Stimulated activated CD4-positive, alpha-beta T cell treated with anti-CD3 and anti-CD28 coated beads, Interleukin-2, amount 100 ng/mL, for 24 hours (primary cell): ENCODE measurements around the gene LYG2.
"Not testable (repeated sequence)": the region's sequence is repeated elsewhere in the genome, so short reads cannot be mapped to it uniquely, and the experiment has no call there.

Experiments
- DNase-seq, 2 donors: peaks; one replicate each; pipeline ENCODE4 v3.0.0-alpha.2; 2020

The LYG2 gene

GRCh38 chr2:99255491-99256318 is at the start of gene LYG2:
LYG2 (minus strand) TSS chr2:99255666; CDS start chr2:99254260, 1,406 bp downstream.
- DNase-seq, result no peak

- DNase-seq, result not testable (repeated sequence)
These were observed 45.6 kb upstream of the LYG2 start, which contains the start of gene LYG1 for GRCh38 chr2:99301097-99301496. LYG1 (minus strand) TSS chr2:99301197; CDS start chr2:99295670, 5,527 bp downstream.

GRCh38 chr2:99299580-99299979 is 44.1 kb upstream of the LYG2 start:
- DNase-seq, result no peak

GRCh38 chr2:99297994-99298393 is 42.5 kb upstream of the LYG2 start:
- no peak for DNase-seq

GRCh38 chr2:99285526-99285925 is 30.1 kb upstream of the LYG2 start:
- no peak for DNase-seq

GRCh38 chr2:99279969-99280695 is 24.7 kb upstream of the LYG2 start:
- DNase-seq, result no peak

GRCh38 chr2:99278793-99279291 is 23.4 kb upstream of the LYG2 start:
- DNase-seq, result no peak

GRCh38 chr2:99278195-99278765 is 22.8 kb upstream of the LYG2 start:
- DNase-seq, result not testable (repeated sequence)

GRCh38 chr2:99275882-99276281 is 20.4 kb upstream of the LYG2 start:
- DNase-seq, result no peak

- DNase-seq, result no peak
These were observed 5.8 kb upstream of the LYG2 start for GRCh38 chr2:99261242-99261641.

GRCh38 chr2:99260184-99260583 is 4.7 kb upstream of the LYG2 start:
- DNase-seq, result no peak

GRCh38 chr2:99259465-99259864 is 4.0 kb upstream of the LYG2 start:
- no peak for DNase-seq

GRCh38 chr2:99256677-99257076 is 1.2 kb upstream of the LYG2 start:
- no peak for DNase-seq

GRCh38 chr2:99249951-99250350 is 5.5 kb downstream of the LYG2 start:
- DNase-seq, result no peak

GRCh38 chr2:99242151-99242550 is 13.3 kb downstream of the LYG2 start:
- DNase-seq, result no peak

GRCh38 chr2:99240431-99240830 is 15.0 kb downstream of the LYG2 start:
- no peak for DNase-seq

GRCh38 chr2:99238599-99238998 is 16.9 kb downstream of the LYG2 start:
- no peak for DNase-seq

- DNase-seq, result not testable (repeated sequence)
These were observed 22.3 kb downstream of the LYG2 start for GRCh38 chr2:99233177-99233576.

- DNase-seq, result no peak
These were observed 37.5 kb downstream of the LYG2 start for GRCh38 chr2:99217929-99218501.

- no peak for DNase-seq
These were observed 39.4 kb downstream of the LYG2 start for GRCh38 chr2:99216096-99216495.

- DNase-seq, result no peak
These were observed 50.0 kb downstream of the LYG2 start for GRCh38 chr2:99205491-99205890.

GRCh38 chr2:99201959-99202678 is 53.3 kb downstream of the LYG2 start:
- no peak for DNase-seq
